Mammary epithelial cell (primary cell): Measurements from ENCODE around the gene CDIPT.
"Not testable (repeated sequence)": the region's sequence is repeated elsewhere in the genome, so short reads cannot be mapped to it uniquely, and the experiment has no call there.

Experiments
- EZH2 ChIP-seq: IDR thresholded peaks from 2 replicates; pipeline ENCODE4 v1.6.1; 2012; ENCODE audit warnings: low read length, inconsistent platforms, borderline replicate concordance
- TF ChIP-seq, protein P1 (sequence below), 2 donors: IDR thresholded peaks in 1 of 2; conservative IDR thresholded peaks in 1 of 2; 2 replicates each; pipeline ENCODE4 v1.5.1; 2011 to 2012; ENCODE audit warnings: inconsistent platforms in 2 of 2, low read length in 2 of 2, mild to moderate bottlenecking in 2 of 2, control low read depth in 1 of 2, low read depth in 1 of 2; ENCODE audit not compliant: insufficient read depth in 1 of 2; ENCODE audit errors: extremely low read depth in 1 of 2

- TF ChIP-seq, protein P1, sequence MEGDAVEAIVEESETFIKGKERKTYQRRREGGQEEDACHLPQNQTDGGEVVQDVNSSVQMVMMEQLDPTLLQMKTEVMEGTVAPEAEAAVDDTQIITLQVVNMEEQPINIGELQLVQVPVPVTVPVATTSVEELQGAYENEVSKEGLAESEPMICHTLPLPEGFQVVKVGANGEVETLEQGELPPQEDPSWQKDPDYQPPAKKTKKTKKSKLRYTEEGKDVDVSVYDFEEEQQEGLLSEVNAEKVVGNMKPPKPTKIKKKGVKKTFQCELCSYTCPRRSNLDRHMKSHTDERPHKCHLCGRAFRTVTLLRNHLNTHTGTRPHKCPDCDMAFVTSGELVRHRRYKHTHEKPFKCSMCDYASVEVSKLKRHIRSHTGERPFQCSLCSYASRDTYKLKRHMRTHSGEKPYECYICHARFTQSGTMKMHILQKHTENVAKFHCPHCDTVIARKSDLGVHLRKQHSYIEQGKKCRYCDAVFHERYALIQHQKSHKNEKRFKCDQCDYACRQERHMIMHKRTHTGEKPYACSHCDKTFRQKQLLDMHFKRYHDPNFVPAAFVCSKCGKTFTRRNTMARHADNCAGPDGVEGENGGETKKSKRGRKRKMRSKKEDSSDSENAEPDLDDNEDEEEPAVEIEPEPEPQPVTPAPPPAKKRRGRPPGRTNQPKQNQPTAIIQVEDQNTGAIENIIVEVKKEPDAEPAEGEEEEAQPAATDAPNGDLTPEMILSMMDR (conservative IDR thresholded peaks at IDR 0.05 in 1 of 2, IDR thresholded peaks at IDR 0.05 in 1 of 2; ENCODE audit: extremely low read depth in 1 of 2, insufficient read depth in 1 of 2, low read depth in 1 of 2, low read length in 2 of 2), result not testable (repeated sequence)
- TF ChIP-seq EZH2, result not testable (repeated sequence)
Observed at GRCh38 chr16:29869067-29869466, 6.0 kb upstream of the CDIPT start.
